Parathyroid adenoma (tissue), 2 donors: Measurements from ENCODE around the gene LPAR1.
"Not testable (repeated sequence)": the region's sequence is repeated elsewhere in the genome, so short reads cannot be mapped to it uniquely, and the experiment has no call there.

Experiments used
- H2AFZ ChIP-seq: fragments of 300-600 bp; sonication (generic); one replicate; pipeline ENCODE4 v1.7.0; 2017; ENCODE audit warnings: antibody characterized with exemption, mild to moderate bottlenecking
- H3K27ac ChIP-seq: fragments of 300-600 bp; sonication (generic); one replicate; pipeline ENCODE4 v1.7.0; 2017
- H3K27me3 ChIP-seq: fragments of 300-600 bp; sonication (generic); one replicate; pipeline ENCODE4 v1.7.0; 2017; ENCODE audit warnings: low read length; ENCODE audit not compliant: control insufficient read depth, insufficient read depth
- H3K36me3 ChIP-seq: fragments of 300-600 bp; sonication (generic); one replicate; pipeline ENCODE4 v1.7.0; 2017; ENCODE audit warnings: low read length; ENCODE audit not compliant: control insufficient read depth, insufficient read depth
- H3K4me1 ChIP-seq: fragments of 300-600 bp; sonication (generic); one replicate; pipeline ENCODE4 v1.7.0; 2017; ENCODE audit warnings: control low read depth
- H3K4me2 ChIP-seq: fragments of 300-600 bp; sonication (generic); one replicate; pipeline ENCODE4 v1.7.0; 2017; ENCODE audit warnings: low read length
- H3K4me3 ChIP-seq: fragments of 300-600 bp; sonication (generic); one replicate; pipeline ENCODE4 v1.7.0; 2017; ENCODE audit warnings: low read depth, low read length
- H3K79me2 ChIP-seq: fragments of 300-600 bp; sonication (generic); one replicate; pipeline ENCODE4 v1.7.0; 2017; ENCODE audit warnings: control low read depth
- H3K9ac ChIP-seq: fragments of 300-600 bp; sonication (generic); one replicate; pipeline ENCODE4 v1.7.0; 2017; ENCODE audit warnings: mild to moderate bottlenecking
- H3K9me3 ChIP-seq: fragments of 300-600 bp; sonication (generic); one replicate; pipeline ENCODE4 v1.7.0; 2017; ENCODE audit warnings: low read length; ENCODE audit not compliant: control insufficient read depth
- TF ChIP-seq, protein P1 (sequence below): fragments of 300-600 bp; sonication (generic); IDR thresholded peaks from one replicate; pipeline ENCODE4 v1.7.0; 2017; ENCODE audit warnings: antibody characterized with exemption, mild to moderate bottlenecking
- donor health status: primary hyperparathyroidism.

LPAR1 gene

DNA sequence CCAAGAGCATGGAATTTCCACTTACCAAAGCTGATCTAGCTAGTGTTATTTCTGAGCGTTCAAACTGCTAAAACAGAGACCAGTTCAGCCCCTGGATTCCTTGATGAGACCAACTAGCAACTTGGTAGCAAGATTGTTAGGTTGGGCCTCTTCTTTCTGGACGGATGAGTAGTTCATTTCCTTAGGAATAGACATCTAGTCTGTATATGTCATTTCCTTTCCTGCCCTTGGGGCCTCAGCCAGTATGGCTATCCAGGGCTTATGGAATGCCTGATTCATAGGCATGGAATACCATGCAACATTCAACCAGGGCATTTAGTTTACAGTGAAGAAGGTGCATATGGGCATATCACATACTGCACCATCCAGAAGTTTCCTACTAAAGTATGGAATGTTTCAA lies 14.5 kb upstream of the LPAR1 start:
- Histone ChIP-seq H2AFZ (no peak overlapping the region), H3K27ac (no peak overlapping the region), H3K79me2 (no peaks in the 10 kb centered on the region), H3K36me3 (no peaks in the 10 kb centered on the region), H3K9me3 (no peaks in the 10 kb centered on the region), H3K4me1 (no peaks in the 10 kb centered on the region), H3K4me3 (no peak overlapping the region), H3K27me3 (no peaks in the 10 kb centered on the region), H3K9ac (no peak overlapping the region), H3K4me2 (no peak overlapping the region)
- TF ChIP-seq, protein P1, sequence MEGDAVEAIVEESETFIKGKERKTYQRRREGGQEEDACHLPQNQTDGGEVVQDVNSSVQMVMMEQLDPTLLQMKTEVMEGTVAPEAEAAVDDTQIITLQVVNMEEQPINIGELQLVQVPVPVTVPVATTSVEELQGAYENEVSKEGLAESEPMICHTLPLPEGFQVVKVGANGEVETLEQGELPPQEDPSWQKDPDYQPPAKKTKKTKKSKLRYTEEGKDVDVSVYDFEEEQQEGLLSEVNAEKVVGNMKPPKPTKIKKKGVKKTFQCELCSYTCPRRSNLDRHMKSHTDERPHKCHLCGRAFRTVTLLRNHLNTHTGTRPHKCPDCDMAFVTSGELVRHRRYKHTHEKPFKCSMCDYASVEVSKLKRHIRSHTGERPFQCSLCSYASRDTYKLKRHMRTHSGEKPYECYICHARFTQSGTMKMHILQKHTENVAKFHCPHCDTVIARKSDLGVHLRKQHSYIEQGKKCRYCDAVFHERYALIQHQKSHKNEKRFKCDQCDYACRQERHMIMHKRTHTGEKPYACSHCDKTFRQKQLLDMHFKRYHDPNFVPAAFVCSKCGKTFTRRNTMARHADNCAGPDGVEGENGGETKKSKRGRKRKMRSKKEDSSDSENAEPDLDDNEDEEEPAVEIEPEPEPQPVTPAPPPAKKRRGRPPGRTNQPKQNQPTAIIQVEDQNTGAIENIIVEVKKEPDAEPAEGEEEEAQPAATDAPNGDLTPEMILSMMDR, result no peak

DNA sequence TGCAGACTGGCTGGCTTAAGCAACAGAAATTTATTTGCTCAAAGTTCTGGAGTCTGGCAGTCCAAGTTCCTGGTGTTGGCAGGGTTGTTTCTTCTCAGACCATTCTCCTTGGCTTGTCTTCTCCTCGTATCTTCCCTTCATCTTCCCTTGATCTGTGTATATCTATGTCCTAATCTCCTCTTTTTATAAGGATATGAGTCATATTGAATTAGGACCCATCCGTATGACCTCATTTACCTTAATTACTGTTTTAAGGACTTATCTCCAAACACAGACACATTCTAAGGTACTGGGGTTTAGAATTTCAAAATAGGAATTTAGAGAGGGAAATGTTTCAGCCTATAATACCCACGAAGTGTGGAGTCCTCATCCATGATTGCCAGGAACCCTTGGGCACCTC lies 13.1 kb upstream of the LPAR1 start:
- Histone ChIP-seq H2AFZ (no peak overlapping the region), H3K4me3 (no peak overlapping the region), H3K4me2 (no peak overlapping the region), H3K36me3 (no peaks in the 10 kb centered on the region), H3K79me2 (no peaks in the 10 kb centered on the region), H3K9ac (no peak overlapping the region), H3K27me3 (no peaks in the 10 kb centered on the region), H3K9me3 (no peaks in the 10 kb centered on the region), H3K4me1 (no peaks in the 10 kb centered on the region), H3K27ac (no peak overlapping the region)
- TF ChIP-seq, protein P1, result no peak

DNA sequence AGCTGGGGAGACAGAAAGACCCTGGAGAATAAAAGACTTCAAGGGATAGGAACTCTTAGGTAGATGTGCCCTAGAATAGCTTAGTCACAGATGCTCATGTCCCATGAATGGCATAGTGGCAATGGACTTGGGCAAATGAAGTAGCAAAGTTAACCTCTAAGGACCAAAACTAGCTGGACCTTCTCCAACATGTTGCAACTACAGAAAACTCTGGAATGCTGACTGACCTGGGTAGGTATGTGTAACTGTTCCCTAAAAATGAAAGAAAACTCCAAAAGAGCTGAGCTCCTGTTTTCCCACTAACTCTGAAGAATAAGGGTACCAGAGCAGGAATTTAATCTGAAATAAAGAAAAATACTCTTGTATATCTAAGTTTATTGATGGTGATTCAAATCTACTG lies 12.5 kb upstream of the LPAR1 start:
- Histone ChIP-seq H3K27ac (no peak overlapping the region), H3K4me2 (no peak overlapping the region), H3K9me3 (no peaks in the 10 kb centered on the region), H3K79me2 (no peaks in the 10 kb centered on the region), H3K9ac (no peak overlapping the region), H3K27me3 (no peaks in the 10 kb centered on the region), H2AFZ (no peak overlapping the region), H3K36me3 (no peaks in the 10 kb centered on the region), H3K4me1 (no peaks in the 10 kb centered on the region), H3K4me3 (no peak overlapping the region)
- TF ChIP-seq, protein P1, result no peak

DNA sequence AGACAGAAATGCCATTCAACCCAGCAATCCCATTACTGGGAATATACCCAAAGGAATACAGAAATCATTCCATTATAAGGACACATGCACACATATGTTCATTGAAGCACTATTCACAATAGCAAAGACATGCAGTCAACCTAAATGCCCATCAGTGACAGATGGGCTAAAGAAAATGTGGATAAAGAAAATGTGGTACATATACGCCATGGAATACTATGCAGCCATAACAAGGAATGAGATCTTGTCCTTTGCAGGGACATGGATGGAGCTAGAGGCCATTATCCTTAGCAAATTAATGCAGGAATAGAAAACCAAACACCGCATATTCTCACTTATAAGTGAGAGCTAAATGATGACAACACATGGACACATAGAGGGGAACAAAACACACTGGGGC lies 9.0 kb upstream of the LPAR1 start:
- not testable (repeated sequence) for H3K27me3 ChIP-seq, H3K9ac ChIP-seq, H2AFZ ChIP-seq, H3K36me3 ChIP-seq, H3K27ac ChIP-seq, H3K79me2 ChIP-seq, H3K4me2 ChIP-seq, H3K9me3 ChIP-seq, H3K4me3 ChIP-seq, H3K4me1 ChIP-seq

DNA sequence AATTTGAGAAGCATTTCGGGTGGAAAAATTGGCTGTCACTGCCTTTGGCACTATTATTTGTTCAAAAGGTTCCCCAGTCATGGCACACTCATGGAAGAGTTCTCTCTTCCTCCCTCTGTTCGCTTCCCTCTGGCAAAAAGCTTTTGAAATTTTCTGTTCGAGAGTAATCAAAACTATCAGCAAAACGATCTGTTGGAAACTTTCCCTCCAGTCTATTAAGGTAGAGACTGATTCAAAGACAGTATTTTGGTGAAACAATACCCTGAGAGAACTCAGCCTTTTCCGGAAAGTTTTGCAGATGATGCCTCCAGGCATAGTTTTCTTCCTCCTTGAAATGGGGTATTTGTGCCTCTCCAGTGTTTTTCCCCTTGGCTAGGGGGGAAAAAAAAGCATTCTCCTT lies 3.6 kb upstream of the LPAR1 start:
- H2AFZ ChIP-seq, result no peak overlapping the region
- H3K4me3 ChIP-seq, result no peak overlapping the region
- no peaks in the 10 kb centered on the region for H3K9me3 ChIP-seq
- H3K27ac ChIP-seq, result no peak overlapping the region
- TF ChIP-seq, protein P1, result no peak
- H3K4me1 ChIP-seq, result no peaks in the 10 kb centered on the region
- H3K79me2 ChIP-seq, result no peaks in the 10 kb centered on the region
- H3K27me3 ChIP-seq, result no peaks in the 10 kb centered on the region
- no peaks in the 10 kb centered on the region for H3K36me3 ChIP-seq
- H3K4me2 ChIP-seq, result no peak overlapping the region
- no peak overlapping the region for H3K9ac ChIP-seq
